LNCaP clone FGC (cell line): ENCODE measurements around the gene XDH.

Experiments
- DNase-seq: peaks from one replicate; pipeline ENCODE4 v3.0.0-alpha.2; 2011; ENCODE audit warnings: low read depth
- H3K4me3 ChIP-seq: 2 replicates; pipeline ENCODE4 v1.5.1; 2011; ENCODE audit warnings: mild to moderate bottlenecking, low read depth, low read length, control low read depth
- CTCF ChIP-seq: IDR thresholded peaks from 2 replicates; pipeline ENCODE4 v1.5.1; 2012; ENCODE audit warnings: mild to moderate bottlenecking; ENCODE audit not compliant: control insufficient read depth, insufficient read depth; ENCODE audit errors: extremely low read depth

Gene XDH

GRCh38 chr2:31430439-31431165 lies 16.1 kb upstream of the XDH start:
- TF ChIP-seq CTCF: no peak
- no peak overlapping the region for H3K4me3 ChIP-seq
- no peak for DNase-seq

GRCh38 chr2:31429759-31430438 lies 15.4 kb upstream of the XDH start:
- DNase-seq: no peak
- no peak overlapping the region for H3K4me3 ChIP-seq
- TF ChIP-seq CTCF: no peak

- TF ChIP-seq CTCF: no peak
- no peak overlapping the region for H3K4me3 ChIP-seq
These were observed 14.5 kb upstream of the XDH start for GRCh38 chr2:31429040-31429439.

GRCh38 chr2:31428001-31428418 lies 13.5 kb upstream of the XDH start:
- no peak for DNase-seq
- H3K4me3 ChIP-seq: no peak overlapping the region
- no peak for TF ChIP-seq CTCF

More at GRCh38 chr2:31429040-31429439, 14.5 kb upstream of the XDH start:
- DNase-seq: no peak

- DNase-seq: no peak
- no peak overlapping the region for H3K4me3 ChIP-seq
- TF ChIP-seq CTCF: no peak
These were observed 11.6 kb upstream of the XDH start for GRCh38 chr2:31426096-31426495.

- no peak for TF ChIP-seq CTCF
- H3K4me3 ChIP-seq: no peak overlapping the region
- no peak for DNase-seq
These were observed 7.1 kb upstream of the XDH start for GRCh38 chr2:31421634-31422033.
